ENCODE measurements around the gene LSM7.

DNA sequence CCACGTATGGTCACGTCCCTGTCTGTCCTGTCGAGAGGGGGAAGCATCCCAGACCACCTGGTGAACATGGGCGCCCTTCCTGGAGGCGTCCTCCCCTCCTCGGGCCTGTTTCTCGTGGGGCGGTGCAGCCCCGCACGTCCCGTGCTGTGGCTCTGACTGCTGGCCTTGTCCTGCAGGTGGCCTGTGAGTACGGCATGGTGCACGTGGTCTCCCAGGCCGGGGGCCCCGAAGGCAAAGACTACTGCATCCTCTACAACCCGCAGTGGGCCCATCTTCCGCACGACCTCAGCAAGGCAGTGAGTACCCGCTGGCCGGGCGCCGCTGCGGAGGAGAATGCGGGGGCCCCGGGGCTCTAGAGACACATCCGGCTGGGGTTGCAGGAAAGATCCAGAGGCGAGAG is 6.0 kb upstream of the LSM7 start:
- TF ChIP-seq POLR2A (IDR thresholded peaks at IDR 0.05) (no peak), CTCF (IDR thresholded peaks at IDR 0.05) (no peak)
